KG1 (cell line): ENCODE data around the gene MINDY4.

Source experiments
- DNase-seq: peaks from one replicate; lab custom pipeline; 2025; lab: John Stamatoyannopoulos, UW

The MINDY4 gene

DNA sequence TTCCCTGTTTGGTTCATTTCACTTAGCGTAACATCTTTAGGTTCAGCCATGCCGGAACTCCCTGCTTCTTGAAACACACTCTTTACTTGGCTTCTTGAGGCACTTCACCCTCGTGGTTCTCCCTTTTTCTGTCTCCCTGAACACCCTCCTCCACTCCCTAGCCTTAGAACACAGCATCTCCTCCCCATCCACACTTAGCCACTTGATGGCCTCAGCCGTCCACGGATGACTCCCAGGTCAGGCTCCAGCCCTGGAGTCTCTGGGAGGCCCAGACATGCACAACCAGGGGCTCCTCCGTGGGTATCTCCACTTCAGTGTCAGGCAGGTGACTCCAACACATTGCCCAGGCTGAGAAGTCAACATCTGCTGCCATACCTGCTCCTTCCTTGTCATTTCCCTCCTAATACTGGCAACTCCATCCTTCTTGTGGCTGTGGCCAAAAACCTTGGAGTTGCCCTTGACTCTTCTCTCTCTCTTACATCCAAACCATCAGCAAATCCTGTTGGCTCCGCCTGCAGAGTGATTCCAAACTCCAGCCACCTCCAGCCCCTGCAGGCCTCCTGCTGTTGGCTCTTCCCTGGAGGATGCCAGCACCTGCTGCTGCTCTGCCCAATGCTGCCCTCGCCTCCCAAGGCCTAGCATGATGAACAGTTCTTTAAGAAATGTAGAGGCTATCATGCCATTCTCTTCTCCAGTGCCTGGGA is 27.7 kb upstream of the MINDY4 start:
- DNase-seq = no peak

DNA sequence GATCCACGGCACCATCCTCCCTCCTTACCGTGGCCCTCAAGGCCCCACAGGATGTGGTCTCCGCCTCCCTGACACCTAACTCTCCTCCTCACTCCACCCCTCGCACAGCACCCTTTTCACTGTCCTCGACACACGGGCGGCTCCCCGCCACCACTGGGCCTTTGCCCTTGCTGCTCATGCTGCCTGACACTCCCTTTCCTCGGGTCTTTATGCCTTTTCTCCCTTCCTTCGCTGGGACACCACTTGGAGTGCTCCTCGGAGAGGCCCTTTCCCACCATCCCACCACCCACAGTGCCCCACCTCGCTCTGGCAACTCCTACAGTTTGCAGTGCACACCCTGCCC is 27.2 kb upstream of the MINDY4 start:
- no peak for DNase-seq

DNA sequence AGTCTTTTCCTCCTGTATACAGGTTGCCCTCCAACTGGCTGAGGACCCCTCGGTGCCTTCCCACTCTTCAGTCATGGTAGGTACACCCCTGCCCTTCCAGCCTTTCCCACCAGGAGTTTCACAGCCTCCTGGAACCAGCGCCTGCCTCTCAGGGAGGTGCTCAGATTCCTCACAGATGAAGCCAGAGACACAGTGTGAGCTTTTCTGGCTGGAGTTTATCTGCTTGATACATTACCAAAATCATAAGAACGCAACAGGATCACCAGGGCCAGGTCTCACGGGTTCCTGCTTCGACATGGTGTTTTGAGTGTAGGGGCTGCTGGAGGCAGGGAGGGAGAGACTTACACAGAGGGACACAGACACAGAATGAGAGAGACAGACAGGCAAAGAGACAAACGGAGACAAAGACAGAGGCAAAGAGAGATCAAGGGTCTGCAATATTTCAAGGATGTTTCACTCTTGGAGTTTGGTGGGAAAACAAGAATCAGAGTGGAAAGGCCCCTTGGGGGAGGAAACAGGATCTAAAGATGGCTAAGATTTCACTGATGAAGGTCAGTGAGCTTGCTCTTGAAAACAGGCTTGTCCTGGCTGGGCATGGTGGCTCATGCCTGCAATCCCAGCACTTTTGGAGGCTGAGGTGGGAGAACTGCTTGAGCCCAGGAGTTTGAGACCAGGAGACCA is 25.8 kb upstream of the MINDY4 start:
- DNase-seq = no peak

DNA sequence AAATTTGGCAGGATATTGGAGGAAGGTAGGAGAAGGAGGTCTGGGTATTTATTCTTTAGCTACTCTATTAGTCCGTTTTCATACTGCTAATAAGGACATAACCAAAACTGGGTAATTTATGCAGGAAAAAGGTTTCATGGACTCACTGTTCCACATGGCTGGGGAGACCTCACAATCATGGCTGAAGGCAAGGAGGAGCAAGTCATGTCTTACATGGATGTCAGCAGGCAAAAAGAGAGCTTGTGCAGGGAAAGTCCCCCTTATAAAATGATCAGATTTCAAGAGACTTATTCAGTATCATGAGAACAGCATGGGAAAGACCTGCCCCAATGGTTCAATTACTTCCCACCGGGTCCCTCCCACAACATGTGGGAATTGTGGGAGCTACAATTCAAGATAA is 21.2 kb upstream of the MINDY4 start:
- DNase-seq = no peak

- no peak for DNase-seq
Observed at GRCh38 chr7:30750683-30751650, 20.2 kb upstream of the MINDY4 start.

- no peak for DNase-seq
Observed at GRCh38 chr7:30751696-30752273, 19.4 kb upstream of the MINDY4 start, which contains the start of gene INMT. INMT (plus strand) TSS chr7:30752135; CDS start chr7:30752151, 16 bp downstream.

GRCh38 chr7:30752484-30752883 is 18.7 kb upstream of the MINDY4 start:
- no peak for DNase-seq

GRCh38 chr7:30752979-30753378 is 18.2 kb upstream of the MINDY4 start:
- DNase-seq = no peak

DNA sequence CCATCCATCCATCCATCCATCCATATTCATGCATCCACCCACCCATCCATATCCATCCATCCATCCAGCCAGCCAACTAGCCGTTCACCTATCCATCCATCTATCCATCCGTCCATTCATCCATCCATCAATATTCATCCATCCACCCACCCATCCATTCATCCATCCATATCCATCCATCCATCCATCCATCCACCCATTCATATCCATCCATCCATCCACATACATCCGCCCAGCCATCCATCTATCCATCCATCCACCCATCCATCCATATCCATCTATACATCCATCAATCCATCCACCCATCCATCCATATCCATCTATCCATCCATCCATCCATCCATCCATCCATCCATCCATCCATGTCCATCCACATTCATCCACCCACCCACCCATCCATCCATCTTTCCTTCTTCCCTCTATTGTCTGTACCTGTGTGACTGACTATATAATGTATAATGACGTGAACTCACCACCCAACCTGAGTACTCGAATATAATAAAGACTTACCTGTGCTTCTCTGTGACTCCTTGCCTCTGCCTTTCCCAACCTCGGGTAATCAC is 16.8 kb upstream of the MINDY4 start:
- DNase-seq = no peak

DNA sequence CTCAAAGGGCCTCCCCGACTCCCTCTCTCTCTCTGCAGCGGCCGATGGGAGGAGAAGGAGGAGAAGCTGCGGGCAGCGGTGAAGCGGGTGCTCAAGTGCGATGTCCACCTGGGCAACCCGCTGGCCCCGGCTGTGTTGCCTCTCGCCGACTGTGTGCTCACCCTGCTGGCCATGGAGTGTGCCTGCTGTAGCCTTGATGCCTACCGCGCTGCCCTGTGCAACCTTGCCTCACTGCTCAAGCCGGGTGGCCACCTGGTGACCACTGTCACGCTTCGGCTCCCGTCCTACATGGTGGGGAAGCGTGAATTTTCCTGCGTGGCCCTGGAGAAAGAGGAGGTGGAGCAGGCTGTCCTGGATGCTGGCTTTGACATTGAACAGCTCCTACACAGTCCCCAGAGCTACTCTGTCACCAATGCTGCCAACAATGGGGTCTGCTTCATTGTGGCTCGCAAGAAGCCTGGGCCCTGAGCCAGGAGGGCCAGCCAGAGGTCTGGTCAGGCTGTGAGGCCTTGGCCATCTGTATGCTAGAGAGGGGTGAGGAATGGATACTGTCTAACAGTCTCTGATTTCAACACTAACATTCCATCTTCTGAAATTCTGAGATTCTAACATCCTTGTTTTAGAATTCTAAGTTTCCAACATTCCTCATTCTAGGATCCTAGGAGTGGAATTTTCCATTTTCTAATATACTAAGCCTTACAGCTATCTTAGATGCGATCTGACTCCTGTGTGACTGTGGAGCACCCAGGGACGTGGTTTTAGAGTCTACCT is 15.6 kb upstream of the MINDY4 start:
- no peak for DNase-seq

DNA sequence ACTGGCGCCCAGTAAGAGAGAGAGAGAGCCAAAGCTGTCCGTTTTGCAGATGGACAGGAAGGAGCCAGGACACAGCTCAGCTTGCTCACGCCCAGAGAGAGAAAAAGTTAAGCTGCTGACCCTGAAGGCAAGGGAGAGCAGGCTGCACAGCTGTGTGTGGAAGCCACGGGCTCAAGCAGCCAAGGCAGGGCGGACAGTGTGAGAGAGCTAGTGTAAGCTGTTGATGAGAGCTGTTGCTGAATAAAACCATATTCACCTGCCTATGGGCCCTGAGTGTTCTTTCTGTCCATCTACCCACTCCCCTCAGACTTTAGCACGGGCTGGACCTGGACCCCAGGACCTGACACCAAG is 13.9 kb upstream of the MINDY4 start:
- no peak for DNase-seq

DNA sequence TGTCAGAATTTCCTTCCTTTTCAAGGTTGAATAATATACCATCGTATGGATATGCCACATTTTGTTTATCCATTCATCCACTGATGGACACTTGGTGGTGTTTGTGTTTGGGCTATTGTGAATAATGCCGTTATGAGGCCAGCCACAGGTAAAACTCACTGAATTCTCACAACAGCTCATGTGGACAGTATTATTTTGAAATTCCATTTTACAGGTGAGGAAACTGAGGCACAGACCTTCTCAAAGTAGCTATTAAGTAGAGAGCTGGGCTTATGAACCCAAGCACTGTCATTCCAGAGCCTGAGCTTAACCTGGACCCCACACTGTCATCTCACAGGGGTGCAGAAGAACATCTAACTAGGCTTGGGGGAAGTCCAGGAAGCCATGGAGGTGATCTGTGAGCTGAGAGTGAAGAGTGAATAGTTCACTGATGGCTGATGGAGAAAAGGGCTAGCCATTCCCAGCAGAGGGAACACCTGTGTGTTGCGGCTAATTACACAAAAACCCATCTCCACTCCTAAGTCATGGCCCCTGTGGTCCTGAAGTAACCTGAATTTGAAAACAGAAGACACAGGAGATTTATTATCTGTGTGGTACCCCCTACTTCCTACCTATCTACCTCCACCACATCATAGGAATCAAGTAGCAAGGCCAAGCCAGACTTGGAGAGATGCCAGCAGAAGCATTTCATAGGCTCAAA is 10.6 kb upstream of the MINDY4 start:
- DNase-seq = no peak

- no peak for DNase-seq
Observed at GRCh38 chr7:30761214-30762156, 9.7 kb upstream of the MINDY4 start.

DNA sequence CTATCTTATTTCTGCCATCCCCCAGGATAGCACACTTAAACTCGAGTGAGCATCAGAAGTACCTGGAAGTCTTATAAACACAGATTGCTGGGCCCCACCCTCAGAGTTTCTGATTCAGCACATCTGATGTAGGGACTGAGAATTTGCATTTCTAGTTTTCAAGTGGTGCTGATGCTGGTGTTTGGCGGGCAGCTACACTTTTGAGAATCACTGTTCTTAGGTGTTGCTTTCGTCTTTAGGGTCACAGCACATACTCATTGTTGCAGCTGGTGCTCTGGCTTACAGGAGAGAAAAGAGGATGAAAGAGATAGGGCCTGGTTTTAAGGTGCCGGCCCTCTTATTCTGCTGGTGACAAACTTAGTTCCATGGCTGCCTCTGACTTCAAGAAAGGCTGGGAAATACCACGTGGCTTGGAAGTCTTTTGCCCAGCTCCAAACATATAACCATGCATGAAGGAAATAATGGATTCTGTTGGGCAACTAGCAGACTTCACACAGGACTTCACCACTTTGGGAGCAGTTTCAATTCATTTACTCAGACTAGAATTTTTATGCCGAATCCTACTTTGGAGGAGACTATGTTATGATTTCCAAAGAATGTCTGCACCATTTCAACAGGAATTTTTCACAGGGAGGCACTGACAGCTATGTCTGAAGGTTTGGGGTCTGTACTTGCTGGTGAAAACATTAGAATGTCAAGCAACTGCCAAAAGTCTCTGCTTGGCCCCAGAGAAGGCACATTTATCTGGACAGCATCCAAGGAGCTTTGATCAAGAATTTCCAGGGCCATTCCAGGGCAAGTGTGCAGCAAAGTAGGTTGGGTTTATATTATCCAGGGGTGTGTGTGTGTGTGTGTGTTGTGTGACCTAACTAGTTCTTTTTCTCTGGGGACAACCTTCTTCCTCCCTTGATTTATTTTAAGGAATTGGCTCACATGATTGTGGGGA is 6.9 kb upstream of the MINDY4 start:
- DNase-seq = no peak

DNA sequence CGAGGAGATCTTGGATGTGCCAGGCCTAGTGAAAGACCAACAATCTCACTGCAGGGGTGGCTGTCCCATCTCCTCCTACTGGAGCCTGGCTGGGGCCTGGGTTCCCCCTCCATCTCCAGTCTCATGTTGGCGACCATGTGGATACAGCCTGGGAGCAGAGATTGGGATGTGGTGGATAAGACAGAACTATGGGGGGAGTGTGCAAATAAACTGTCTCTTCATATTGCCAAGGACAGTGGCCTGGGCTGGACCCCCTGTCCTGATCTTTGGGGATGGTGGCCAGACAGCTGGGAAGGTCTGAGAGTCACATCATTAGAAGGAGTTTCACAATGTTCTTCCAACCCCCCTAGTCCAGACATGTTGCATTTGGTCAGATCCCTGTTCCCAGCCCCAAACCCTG is 5.8 kb upstream of the MINDY4 start:
- no peak for DNase-seq

DNA sequence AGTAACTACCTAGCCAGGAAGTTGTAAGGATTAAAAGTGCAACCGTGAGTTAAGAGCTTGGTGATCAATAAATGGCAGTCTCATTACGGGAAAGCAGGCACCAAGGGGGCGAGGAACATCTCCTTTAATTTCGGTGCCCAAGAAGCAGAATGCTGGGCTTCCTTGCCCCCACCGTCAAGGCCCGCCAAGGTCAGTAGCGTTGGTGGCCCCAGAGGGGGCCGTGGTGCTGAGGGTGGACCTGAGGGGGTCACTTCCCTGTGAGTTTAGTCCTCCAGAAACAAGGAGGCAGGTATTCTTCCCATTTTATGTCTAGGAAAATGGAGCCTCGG is 408 bp upstream of the MINDY4 start:
- no peak for DNase-seq

- no peak for DNase-seq
Observed at GRCh38 chr7:30771880-30772425, 736 bp downstream of the MINDY4 start.

- no peak for DNase-seq
Observed at GRCh38 chr7:30772984-30773383, 1.8 kb downstream of the MINDY4 start.
